Kidney tubule cell (primary cell): ENCODE data around the gene ERBB4.
"Not testable (repeated sequence)": the region's sequence is repeated elsewhere in the genome, so short reads cannot be mapped to it uniquely, and the experiment has no call there.

Experiments used
- DNase-seq: peaks from one replicate; pipeline ENCODE4 v3.0.0-alpha.2; 2018; ENCODE audit warnings: low spot score

The ERBB4 gene

GRCh38 chr2:212528106-212528856, 10.3 kb downstream of the ERBB4 start:
- DNase-seq: no peak

DNA sequence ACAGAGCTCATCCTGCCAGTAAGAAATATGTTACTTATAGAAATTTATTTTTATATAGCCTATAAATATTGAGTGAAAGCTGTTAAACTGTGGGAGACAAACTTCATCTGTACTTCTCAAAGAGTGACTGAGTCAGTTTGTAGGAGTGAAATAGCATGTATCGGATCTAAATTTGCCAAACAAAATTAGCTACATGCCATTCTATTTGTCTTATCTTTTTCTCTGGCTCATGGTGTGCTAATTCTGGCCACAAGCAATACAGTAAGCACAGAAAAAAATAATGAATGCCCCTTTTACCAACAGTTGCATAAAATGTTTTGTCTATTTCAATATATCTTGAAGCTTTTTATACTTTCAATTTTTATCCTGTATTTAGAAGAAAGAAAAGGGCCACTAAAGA, 12.5 kb downstream of the ERBB4 start:
- DNase-seq: no peak

- no peak for DNase-seq
These were observed 14.8 kb downstream of the ERBB4 start for GRCh38 chr2:212523756-212524155.

- DNase-seq: peak; percentile 24
These were observed 18.3 kb downstream of the ERBB4 start for GRCh38 chr2:212520340-212520739.

GRCh38 chr2:212517693-212518092, 20.9 kb downstream of the ERBB4 start:
- DNase-seq: no peak

DNA sequence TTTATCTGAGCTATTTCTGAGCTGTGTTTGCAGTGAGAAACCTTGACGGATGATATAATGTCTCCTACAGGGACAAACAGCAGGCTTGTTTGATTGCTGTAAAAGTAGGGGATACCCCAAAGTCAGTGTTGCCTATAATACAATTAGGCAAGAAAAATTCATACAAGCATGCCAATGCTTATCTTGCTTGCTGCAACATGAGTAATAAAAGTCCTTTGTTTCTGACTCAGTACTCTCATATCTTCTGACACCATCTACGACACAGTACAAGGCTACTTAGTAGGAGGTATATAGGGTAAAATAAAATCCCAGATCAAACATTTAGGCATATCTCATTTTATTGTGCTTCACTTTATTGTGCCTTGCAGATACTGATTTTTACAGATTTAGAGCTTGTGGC, 33.0 kb downstream of the ERBB4 start:
- no peak for DNase-seq

- DNase-seq: peak; percentile 39
These were observed 43.6 kb downstream of the ERBB4 start for GRCh38 chr2:212495046-212495445.

DNA sequence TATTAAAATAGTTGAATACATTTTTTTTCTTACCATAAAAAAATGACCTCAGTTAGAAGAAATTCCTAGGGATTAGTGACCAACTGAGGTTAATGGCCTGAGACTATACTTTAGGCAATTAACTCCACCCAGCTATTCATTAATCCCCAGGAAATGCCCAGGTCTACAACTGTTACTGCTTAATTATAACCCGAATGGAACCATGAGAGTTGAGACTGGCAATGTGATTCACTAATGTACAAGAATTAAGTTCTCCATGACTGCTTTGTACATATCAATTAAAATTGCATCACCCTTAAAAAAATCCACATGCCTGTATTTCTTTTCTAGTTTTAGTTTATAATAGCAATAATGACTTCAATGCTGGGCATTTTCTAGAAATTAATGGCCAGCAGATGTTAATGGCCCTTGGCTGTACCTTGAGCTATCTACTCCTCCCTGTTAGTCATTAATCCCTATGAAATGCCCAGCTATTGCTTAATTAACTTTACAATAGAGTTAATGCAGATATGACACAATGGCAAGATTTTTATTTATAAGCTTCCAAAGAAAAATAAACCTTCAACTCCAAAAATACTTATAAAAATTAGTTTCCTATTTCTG, 44.1 kb downstream of the ERBB4 start:
- peak; percentile 76 for DNase-seq

GRCh38 chr2:212489719-212490346, 48.8 kb downstream of the ERBB4 start:
- no peak for DNase-seq

DNA sequence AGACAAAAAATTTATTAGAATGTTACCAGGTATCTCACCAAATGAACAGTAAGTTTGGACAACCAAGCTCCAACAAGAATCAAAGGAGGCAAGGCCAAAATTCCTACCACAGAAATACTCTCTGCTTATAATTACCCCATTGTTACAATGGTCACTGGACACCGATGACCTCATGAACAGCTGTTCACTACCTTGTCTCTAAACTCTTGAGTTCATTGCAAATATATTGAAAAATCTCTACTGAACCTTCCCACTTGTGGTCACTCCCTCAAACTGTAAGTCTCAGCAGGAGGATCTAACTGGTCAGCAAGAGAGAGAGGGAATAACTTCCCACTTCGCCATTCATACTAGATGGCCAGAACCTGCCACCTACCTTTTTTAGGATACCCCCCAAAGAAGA, 50.0 kb downstream of the ERBB4 start:
- DNase-seq: no peak

DNA sequence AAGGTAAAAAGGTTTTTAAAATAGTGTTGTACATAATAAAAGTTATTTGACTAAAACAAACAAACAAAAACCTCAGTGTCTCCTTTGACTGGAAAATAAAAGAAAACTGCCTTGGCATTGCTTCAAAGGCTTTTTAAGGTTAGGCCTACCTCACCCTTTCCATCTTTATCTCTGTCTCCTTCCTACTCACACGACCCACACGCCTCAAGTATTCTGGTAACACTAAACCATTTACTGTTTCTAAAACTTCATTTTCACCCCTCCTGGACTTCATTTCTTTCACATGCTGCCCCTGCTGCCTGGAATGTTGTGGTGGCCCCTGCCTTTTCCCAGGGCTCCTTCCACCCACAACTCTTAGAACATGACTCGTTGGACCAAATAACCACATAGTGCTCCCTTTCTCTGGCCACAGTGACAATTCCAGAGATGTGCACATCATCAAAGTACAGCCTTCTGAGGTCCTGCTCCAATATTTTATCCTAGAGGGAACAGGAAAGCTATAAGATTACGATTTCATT, 54.0 kb downstream of the ERBB4 start:
- DNase-seq: peak; percentile 53

DNA sequence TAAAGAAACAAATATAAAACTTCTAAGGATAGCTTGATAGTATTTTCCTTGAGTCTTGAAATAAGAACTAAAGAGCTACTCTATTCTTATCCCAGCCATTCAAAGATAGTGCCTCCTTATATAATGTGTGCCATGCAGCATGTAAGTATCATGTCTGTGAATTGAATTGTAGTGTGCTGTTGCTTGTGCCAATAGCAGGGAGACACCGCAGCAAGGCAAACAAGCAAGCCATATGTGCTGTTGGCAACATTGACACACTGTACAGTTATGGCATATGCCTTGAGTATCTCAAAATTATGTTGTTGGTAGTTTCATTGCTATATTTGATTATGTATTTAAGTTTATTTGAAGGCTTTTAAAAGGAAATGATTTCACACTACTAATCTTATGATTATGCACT, 58.2 kb downstream of the ERBB4 start:
- no peak for DNase-seq

DNA sequence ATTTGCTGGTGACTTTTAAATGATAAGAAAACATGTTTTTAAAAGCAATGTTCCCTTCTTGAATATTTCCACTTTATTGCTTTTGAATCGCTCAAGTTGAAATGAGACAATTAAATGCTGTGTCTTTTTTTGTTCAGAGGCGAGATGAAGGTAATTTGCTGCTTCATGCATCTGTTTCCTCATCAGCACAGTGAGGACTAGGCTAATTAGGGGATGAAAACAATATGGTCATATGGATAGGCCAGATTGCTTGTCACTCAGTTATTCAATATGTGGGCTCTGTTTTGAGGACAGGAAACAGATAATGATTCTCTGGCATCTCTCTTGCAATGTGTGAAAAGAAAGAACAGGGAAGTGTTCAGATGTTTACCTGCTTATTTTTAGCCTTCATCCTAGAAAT, 61.0 kb downstream of the ERBB4 start:
- no peak for DNase-seq

- DNase-seq: no peak
These were observed 65.4 kb downstream of the ERBB4 start for GRCh38 chr2:212473211-212473610.

- not testable (repeated sequence) for DNase-seq
These were observed 71.1 kb downstream of the ERBB4 start for GRCh38 chr2:212467551-212467950.

GRCh38 chr2:212465456-212465855, 73.1 kb downstream of the ERBB4 start:
- DNase-seq: no peak

GRCh38 chr2:212461708-212462107, 76.9 kb downstream of the ERBB4 start:
- not testable (repeated sequence) for DNase-seq

DNA sequence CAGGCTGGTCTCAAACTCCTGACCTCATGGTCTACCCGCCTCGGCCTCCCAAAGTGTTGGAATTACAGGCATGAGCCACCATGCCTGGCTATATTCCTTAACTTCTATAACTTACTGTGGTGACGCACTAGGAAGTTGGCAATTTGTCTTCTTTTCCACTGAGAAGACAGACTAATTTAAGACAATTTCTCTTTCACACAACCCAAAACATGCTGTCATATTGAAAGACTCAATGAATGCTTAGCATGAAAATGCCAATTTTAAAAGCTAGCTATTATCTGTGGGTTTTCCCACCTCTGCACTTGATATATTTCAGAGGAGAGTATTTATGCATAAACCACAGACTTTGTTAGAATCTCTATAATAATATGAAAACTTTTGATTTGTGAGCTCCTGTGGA, 84.5 kb downstream of the ERBB4 start:
- DNase-seq: no peak

GRCh38 chr2:212451786-212452231, 86.8 kb downstream of the ERBB4 start:
- peak; percentile 90 for DNase-seq

DNA sequence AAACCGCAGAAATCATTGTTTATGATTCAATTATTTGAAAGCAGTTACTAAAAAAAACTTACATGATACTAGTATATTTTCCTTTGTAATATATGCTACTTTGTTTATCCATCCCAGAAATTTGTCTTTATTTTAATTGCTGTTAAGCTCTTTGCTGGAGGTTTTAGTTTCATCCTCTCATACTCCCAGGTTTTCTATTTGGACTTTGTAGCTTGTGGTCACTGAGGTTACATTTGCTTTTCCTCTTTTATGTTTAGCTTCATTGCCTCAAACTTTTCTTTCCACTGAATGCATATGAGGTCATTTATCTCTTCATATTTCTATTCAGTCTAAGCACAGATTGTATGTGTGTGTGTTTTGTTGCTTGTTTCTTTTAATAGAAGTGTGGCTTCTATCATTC, 89.9 kb downstream of the ERBB4 start:
- DNase-seq: peak; percentile 46

- DNase-seq: no peak
These were observed 96.8 kb downstream of the ERBB4 start for GRCh38 chr2:212441821-212442220.

DNA sequence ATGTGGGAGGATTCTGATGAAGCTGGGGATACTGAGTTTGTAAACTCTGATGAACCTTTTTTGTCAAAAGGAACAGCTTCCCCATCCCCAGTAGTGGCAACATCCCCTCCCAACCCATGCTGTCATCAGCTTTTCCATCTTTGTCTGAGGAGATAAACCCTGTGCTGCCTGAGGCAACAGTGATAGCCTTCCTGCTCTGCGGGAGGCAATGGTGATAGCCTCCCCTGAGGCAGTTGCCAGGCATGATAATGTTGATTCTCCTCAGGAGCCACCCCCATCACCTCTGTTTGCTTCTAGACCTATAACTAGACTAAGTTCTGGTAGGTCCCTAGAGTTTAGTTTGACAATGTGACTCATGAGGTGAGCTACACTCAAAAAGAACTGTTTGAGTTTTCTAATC, 97.5 kb downstream of the ERBB4 start:
- no peak for DNase-seq
